ENCODE measurements around the gene MEF2D.

MEF2D gene

GRCh38 chr1:156544592-156545102 lies 44.1 kb upstream of the MEF2D start:
- TF ChIP-seq, protein P1, sequence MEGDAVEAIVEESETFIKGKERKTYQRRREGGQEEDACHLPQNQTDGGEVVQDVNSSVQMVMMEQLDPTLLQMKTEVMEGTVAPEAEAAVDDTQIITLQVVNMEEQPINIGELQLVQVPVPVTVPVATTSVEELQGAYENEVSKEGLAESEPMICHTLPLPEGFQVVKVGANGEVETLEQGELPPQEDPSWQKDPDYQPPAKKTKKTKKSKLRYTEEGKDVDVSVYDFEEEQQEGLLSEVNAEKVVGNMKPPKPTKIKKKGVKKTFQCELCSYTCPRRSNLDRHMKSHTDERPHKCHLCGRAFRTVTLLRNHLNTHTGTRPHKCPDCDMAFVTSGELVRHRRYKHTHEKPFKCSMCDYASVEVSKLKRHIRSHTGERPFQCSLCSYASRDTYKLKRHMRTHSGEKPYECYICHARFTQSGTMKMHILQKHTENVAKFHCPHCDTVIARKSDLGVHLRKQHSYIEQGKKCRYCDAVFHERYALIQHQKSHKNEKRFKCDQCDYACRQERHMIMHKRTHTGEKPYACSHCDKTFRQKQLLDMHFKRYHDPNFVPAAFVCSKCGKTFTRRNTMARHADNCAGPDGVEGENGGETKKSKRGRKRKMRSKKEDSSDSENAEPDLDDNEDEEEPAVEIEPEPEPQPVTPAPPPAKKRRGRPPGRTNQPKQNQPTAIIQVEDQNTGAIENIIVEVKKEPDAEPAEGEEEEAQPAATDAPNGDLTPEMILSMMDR (IDR thresholded peaks at IDR 0.05; ENCODE audit: control insufficient read depth, insufficient read depth, low read depth, low read length, missing control alignments) = no peak
- H3K4me3 ChIP-seq (ENCODE audit: control insufficient read depth, low read depth, low read length) = no peak overlapping the region
- DNase-seq (ENCODE audit: low read depth) = no peak

DNA sequence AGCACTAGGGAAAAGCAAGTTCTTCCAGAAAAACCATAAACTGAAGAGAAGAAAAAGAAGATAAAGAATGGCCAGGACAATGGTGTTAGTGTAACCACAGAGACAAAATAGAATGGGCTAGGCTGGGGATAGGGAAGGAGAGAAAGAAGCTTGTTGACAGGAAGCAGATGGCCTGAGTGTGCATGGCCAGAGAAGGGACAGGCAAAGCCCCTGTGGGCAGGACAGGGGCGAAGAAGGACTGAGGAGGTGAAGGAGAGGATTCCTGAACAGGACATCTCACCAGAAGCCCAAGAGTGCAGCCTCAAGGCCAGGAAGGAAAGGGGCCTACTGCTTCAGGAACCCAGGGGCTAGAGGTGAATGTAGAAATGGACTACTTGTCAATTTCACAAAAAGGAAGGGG lies 42.5 kb upstream of the MEF2D start:
- no peak for DNase-seq (ENCODE audit: low read depth)
- no peak overlapping the region for H3K4me3 ChIP-seq (ENCODE audit: control insufficient read depth, low read depth, low read length)
- TF ChIP-seq, protein P1 (IDR thresholded peaks at IDR 0.05; ENCODE audit: control insufficient read depth, insufficient read depth, low read depth, low read length, missing control alignments) = no peak

DNA sequence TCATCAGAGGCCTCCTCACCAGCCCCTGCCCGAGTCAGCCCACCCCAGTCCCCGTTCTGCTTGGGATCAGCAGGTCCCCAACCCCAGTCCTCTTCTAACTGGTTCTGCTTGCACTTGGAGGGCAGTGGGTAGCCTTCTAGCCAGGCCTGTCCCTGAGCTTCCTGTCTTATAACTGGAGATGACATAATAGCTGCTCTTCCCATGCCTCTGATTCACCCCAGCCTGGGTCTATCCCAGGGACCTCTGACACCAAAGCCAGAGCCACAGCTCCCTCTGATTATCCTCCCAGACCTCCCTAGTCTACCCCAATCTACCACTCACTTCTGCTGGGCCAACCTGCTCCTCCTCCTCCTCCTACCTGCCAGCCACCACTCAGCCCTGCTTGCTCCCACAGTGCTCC lies 40.4 kb upstream of the MEF2D start:
- DNase-seq (ENCODE audit: low read depth) = no peak
- TF ChIP-seq, protein P1 (IDR thresholded peaks at IDR 0.05; ENCODE audit: control insufficient read depth, insufficient read depth, low read depth, low read length, missing control alignments) = no peak

GRCh38 chr1:156539818-156540355 lies 39.3 kb upstream of the MEF2D start:
- DNase-seq (ENCODE audit: low read depth) = no peak
- TF ChIP-seq, protein P1 (IDR thresholded peaks at IDR 0.05; ENCODE audit: control insufficient read depth, insufficient read depth, low read depth, low read length, missing control alignments) = no peak
- H3K4me3 ChIP-seq (ENCODE audit: control insufficient read depth, low read depth, low read length) = no peak overlapping the region

More for the DNA sequence above, 40.4 kb upstream of the MEF2D start:
- no peak overlapping the region for H3K4me3 ChIP-seq (ENCODE audit: control insufficient read depth, low read depth, low read length)

DNA sequence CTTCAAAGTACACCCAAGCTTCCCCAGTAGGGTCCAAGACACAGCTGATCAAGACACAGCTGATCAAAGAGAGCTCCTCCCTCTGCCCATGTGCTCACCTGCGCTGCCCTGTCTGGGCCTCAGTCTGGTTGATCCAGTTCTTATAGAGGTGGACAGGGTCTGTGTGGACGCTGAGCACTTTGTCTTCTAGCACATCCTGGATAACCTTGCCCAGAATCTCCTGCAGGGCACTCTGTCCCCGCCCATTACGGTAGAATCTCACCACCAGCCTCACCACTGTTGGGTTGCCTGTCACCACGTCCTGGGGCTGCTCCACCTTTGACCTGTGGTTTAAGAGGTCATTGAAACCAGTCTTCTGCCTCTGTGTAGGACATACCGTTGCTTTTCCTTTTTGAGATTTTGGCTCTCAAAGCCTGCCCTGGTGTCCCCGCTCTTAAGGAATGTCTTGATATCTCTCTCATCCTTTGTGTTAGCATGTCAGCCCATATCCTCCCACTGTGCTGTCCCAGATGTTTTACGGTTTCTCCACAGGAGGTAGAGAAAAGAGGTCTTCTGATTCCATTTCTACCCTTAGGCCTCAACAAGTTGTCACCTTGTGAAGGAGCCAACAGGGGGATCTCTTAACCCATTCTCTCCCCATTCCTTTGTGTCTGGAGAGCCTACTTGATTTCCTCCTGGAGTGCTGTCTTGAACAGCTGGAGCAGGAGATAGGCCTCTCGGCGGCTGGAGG lies 38.3 kb upstream of the MEF2D start:
- DNase-seq (ENCODE audit: low read depth) = no peak
- H3K4me3 ChIP-seq (ENCODE audit: control insufficient read depth, low read depth, low read length) = no peak overlapping the region
- TF ChIP-seq, protein P1 (IDR thresholded peaks at IDR 0.05; ENCODE audit: control insufficient read depth, insufficient read depth, low read depth, low read length, missing control alignments) = no peak

GRCh38 chr1:156537027-156537426 lies 36.5 kb upstream of the MEF2D start:
- no peak overlapping the region for H3K4me3 ChIP-seq (ENCODE audit: control insufficient read depth, low read depth, low read length)
- DNase-seq (ENCODE audit: low read depth) = no peak
- TF ChIP-seq, protein P1 (IDR thresholded peaks at IDR 0.05; ENCODE audit: control insufficient read depth, insufficient read depth, low read depth, low read length, missing control alignments) = no peak
